ENCODE data around the gene INPP5E. TPM values are rescaled to one million over a fixed set of nuclear protein-coding genes. Genes with fewer than 3 reads are reported as not detected.
A peak's percentile ranks its signal among the peaks of the same experiment; 100 is the strongest.

The INPP5E gene
- total and polyA plus RNA-seq, 10 of the 15 experiments (the other 5 are each of a cell fraction or from before 2014, with no cell fraction given), result 0.24 to 16.0 (median 5.3) TPM

- TF ChIP-seq KLF5 (IDR thresholded peaks at IDR 0.05; ENCODE audit: partially characterized antibody), result peak; percentile 85
- TF ChIP-seq BMI1 (IDR thresholded peaks at IDR 0.05; ENCODE audit: borderline replicate concordance), result peak; percentile 61; the same call in 1 of the 2 replicates
- no peak for TF ChIP-seq NFYB (IDR thresholded peaks at IDR 0.05; ENCODE audit: insufficient read depth, low read depth, low read length)
- no peak for TF ChIP-seq FOXM1 (IDR thresholded peaks at IDR 0.05; ENCODE audit: low read depth, low read length)
- TF ChIP-seq NFYA (IDR thresholded peaks at IDR 0.05; ENCODE audit: borderline replicate concordance, low read depth, low read length), result no peak
- TF ChIP-seq IKZF1 (conservative IDR thresholded peaks at IDR 0.05), result peak; percentile 80; the same call in 1 of the 2 replicates
- no peak for TF ChIP-seq TCF7 (IDR thresholded peaks at IDR 0.05; ENCODE audit: borderline replicate concordance)
- TF ChIP-seq HDAC2 (IDR thresholded peaks at IDR 0.05), result no peak
- no peak for TF ChIP-seq CEBPB (IDR thresholded peaks at IDR 0.05; ENCODE audit: borderline replicate concordance in 1 of 2, low read depth in 2 of 2, low read length in 2 of 2)
- TF ChIP-seq HSF1 (IDR thresholded peaks at IDR 0.05; ENCODE audit: low read depth, low read length), result no peak
- peak; percentile 52; the same call in 1 of the 2 replicates for TF ChIP-seq ATF3 (IDR thresholded peaks at IDR 0.05; ENCODE audit: borderline replicate concordance, extremely low read depth, low read depth, low read length)
- TF ChIP-seq ZNF217 (IDR thresholded peaks at IDR 0.05), result 0 out of 2 replicates have a peak, but pooled peaks have one; percentile 62
- TF ChIP-seq NR2C2 (IDR thresholded peaks at IDR 0.05; ENCODE audit: borderline replicate concordance, control insufficient read depth, insufficient read length, low read depth), result no peak
- no peak for TF ChIP-seq EED (IDR thresholded peaks at IDR 0.05; ENCODE audit: low read depth)
- no peak for TF ChIP-seq IRF4 (IDR thresholded peaks at IDR 0.05; ENCODE audit: low read depth, low read length)
- no peak for TF ChIP-seq MEF2B (IDR thresholded peaks at IDR 0.05; ENCODE audit: partially characterized antibody, poor library complexity, severe bottlenecking)
- no peak for TF ChIP-seq MAX (IDR thresholded peaks at IDR 0.05; ENCODE audit: low read depth, low read length)
- peak; percentile 93 for TF ChIP-seq SMARCA5 (IDR thresholded peaks at IDR 0.05)
- peak; percentile 97 for TF ChIP-seq LARP7 (IDR thresholded peaks at IDR 0.05)
- TF ChIP-seq ZSCAN29 (IDR thresholded peaks at IDR 0.05), result no peak
- peak; percentile 61 for TF ChIP-seq ZBTB40 (IDR thresholded peaks at IDR 0.05; ENCODE audit: borderline replicate concordance)
- TF ChIP-seq POLR2AphosphoS2 (IDR thresholded peaks at IDR 0.05; ENCODE audit: low read depth, low read length), result peak; percentile 52; the same call in 1 of the 2 replicates
- TF ChIP-seq RAD21 (IDR thresholded peaks at IDR 0.05; ENCODE audit: insufficient read depth, low read depth, low read length), result peak; percentile 62
- TF ChIP-seq TAF1 (IDR thresholded peaks at IDR 0.05; ENCODE audit: borderline replicate concordance, low read depth, low read length), result peak; percentile 94
Measured at GRCh38 chr9:136400038-136400834, 39.4 kb downstream of the INPP5E start, which contains the start of gene SNAPC4 (continued).

All from GM12878 (cell line).